Activated naive CD8-positive, alpha-beta T cell treated with anti-CD3 and anti-CD28 coated beads, Interleukin-2, amount 50 U/mL, for 16 hours (primary cell): ENCODE measurements around the gene PPP1R14B.

Experiments
- DNase-seq: peaks from one replicate; pipeline ENCODE4 v3.0.0-alpha.2; 2020; ENCODE audit warnings: low read depth, low spot score

The PPP1R14B gene

DNA sequence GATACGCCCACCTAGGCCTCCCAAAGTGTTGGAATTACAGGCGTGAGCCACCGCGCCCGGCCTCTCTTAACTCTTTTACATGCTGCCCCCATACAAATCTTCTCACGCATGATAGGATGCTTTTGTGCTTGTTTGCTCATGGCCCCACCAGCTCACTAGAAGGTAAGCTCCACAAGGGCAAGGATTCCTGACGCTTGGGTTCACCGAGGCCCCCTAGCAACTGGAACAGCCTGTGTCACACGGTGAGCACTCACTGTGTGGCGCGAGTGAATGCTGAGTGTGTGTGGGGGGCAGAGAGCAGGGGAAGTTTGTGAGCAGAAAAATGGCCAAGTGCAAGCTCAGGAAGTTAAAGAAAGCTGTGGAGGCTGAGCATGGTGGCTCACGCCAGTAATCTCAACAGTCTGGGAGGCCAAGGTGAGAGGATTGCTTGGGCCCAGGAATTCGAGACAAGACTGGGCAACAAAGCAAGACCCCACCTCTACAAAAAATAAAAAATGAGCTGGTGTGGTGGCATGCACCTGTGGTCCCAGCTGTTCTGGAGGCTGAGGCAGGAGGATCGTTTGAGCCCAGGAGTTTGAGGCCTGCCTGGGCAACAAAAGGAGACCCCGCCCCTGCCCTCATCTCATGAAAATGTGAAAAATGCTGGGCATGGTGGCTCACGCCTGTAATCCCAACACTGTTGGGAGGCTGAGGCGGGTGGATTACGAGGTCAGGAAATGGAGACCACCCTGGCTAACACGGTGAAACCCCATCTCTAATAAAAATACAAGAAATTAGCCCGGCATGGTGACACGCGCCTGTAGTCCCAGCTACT is 35.4 kb upstream of the PPP1R14B start:
- DNase-seq = no peak

DNA sequence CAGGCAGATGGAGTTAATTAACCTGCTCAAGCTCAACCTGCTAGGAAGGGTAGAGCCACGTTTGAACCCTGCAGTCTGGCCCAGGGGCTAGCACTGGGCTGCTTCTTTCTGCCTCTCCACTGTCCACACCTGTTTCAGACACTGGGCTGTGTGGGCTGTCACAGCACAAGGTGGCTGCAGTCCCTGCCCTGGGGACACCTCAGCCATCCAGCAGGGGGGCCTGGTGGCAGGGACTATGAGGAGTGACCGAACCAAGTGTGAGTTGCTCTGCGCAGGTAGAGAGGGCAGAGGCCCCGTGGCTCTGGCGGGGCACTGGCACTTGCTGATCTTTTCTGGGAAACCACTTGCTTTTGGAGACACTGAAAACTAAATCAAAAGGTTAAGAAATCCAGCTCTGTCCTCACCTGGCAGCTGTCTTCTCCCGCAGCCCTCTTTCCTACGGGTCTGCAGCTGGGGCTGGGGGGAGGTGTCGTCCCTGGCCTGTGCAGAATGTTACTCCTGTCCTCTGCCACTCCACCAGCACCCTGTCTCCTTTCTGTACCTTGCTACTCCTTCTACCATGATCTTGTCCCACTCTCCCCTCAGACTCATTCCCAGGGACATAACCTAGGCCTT is 31.9 kb upstream of the PPP1R14B start:
- no peak for DNase-seq

DNA sequence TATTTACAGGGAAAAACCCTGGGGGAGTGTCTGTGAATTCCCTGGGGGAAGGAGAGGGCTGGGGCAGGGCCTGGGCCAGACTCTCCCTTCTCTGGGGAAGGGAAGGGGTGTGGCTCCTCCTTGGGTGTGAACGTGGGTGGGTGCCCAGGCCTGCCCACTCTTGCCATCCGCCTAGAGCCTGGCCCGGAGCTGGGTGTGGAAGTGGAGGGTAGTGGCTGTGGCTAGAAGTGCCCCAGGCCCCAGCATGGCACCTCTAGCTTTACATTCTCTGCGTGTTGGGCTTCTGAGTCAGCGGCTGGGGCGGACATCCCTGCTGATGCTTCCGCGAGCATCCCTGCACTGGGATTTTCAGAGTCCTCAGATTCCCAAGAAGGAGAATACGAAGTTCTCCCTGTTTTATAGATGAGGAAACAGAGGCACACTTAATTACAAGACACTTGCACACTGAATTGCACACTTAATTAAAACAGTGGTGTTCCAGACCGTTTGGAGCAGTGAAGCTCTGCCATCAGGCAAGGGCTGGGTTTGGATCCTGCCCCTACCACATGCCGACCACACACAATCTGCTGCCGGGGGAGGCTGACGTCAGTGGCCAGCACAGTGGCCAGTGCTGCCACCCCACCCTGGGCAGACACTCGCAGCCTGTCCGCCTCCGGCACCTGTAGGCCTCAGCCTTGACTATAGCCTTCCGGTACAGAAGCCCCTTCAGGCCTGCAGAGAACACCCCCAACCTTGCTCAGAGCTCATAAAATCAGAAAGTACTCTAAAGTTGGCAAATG is 30.1 kb upstream of the PPP1R14B start:
- no peak for DNase-seq

DNA sequence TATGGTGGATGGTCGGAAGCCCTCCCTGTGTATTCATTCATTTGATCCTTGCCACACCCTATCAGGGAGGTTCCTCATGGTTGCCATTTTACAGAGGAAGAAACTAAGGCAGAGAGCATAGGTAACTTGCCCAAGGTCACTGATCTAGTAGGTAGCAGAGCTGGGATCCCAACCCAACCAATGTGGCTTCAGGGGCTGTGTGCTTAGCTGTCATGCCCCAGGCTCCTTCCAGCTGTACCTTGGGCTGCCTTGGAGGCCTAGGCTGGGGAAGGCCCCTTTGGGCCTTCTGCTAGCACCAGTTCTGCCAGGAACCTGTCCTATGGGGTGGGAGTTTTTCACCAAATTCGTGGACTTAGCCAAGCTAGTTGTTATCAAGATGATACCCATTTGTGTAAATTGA is 29.1 kb upstream of the PPP1R14B start:
- DNase-seq = no peak

DNA sequence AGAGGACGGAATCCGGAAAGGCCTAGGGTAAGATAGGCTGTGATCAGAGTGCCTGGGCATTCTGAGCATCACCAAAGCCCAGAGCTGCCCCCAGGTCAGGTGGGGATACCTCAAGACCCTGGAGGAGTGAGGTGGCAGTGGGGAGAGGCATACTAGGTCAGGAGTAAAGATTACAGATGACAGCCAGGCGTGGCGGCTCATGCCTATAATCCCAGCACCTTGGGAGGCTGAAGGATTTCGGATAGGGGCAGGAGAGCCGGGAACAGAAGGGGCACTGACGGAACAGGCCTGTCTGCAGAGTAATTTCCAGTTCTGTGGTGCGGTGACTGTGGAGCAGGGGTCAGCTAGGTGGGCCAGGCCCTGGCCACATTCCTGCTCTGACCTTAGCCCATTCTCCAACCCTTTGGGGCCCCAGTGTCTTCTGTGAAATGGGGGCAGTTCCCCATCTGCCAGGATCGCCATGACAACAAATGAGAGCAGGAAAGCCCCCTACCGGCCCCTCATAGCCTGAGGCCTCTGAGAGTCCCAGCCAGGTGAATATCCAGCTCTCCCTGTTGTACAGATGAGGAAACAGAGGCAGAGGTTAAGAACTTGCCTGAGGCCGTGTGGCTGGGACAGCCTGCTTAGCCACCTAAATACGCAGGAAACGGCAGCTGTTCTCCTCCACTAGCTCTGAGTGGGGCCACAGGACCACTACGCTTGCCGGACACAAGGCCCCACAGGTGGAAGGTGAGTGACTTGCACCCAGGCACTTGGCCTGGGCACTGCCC is 28.5 kb upstream of the PPP1R14B start:
- DNase-seq = no peak

DNA sequence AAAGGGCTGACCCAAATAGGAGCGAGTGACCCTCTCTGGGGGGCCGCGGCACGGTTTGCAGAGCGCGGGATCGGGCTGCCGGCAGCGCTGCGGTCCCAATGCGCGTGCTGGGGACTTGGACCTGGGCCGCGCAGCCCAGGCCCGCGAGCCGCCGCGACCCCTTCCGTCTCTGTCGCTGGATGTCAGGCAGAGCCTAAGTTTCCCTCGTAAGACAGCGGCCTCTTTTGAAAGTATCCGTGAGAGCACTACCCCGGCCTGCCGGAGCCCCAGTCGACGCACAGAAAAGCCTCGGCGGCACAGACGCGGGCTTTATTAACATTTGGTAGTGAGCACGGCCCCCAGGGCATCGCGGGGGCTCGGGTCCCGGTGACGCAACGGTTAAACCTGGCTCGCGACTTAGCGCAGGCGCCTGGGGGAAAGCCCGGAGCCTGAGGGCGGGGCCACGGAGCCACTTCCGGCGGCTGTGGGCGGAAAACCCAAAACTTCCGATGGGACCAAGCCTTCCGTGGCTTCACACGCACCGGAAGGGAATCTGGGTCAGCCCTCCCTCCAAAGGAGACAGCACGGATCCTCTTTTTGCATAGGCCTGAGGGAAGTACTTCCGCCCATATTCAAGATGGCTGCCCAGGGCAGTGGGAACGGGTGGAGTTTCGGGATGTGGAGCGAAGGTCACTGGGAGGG is 22.9 kb upstream of the PPP1R14B start:
- peak; percentile 95 for DNase-seq

DNA sequence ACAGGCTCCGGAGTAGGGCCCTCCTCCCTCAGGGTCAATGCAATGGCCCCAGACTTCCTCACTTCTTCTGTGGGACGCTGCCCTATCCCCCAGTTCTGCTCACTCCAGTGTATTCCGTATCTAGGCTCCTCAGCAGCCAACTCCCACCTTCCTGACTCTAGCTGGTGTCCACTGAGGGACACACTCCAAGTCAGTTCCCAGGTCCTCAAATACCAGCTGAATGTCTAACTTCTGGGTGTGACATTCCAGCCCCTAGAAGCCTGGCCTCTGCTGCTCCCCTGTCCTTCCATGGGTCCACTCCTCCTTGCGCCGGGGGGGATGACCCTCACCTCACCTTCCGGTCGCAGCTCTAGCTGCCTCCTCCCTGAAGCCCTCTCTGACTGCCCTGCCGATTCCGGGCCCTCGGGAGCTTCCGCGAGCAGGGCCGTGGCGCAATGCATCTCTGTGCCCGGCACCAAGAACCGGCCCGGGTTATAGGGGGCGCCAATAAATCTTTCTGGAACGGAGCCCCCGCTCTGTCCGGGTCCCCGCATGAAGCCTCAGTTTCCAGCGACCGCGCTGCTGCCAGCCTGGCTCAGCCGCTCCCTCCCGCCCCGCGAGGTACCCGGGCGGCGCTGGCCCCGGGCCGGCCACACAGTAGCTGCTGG is 22.3 kb upstream of the PPP1R14B start:
- no peak for DNase-seq

DNA sequence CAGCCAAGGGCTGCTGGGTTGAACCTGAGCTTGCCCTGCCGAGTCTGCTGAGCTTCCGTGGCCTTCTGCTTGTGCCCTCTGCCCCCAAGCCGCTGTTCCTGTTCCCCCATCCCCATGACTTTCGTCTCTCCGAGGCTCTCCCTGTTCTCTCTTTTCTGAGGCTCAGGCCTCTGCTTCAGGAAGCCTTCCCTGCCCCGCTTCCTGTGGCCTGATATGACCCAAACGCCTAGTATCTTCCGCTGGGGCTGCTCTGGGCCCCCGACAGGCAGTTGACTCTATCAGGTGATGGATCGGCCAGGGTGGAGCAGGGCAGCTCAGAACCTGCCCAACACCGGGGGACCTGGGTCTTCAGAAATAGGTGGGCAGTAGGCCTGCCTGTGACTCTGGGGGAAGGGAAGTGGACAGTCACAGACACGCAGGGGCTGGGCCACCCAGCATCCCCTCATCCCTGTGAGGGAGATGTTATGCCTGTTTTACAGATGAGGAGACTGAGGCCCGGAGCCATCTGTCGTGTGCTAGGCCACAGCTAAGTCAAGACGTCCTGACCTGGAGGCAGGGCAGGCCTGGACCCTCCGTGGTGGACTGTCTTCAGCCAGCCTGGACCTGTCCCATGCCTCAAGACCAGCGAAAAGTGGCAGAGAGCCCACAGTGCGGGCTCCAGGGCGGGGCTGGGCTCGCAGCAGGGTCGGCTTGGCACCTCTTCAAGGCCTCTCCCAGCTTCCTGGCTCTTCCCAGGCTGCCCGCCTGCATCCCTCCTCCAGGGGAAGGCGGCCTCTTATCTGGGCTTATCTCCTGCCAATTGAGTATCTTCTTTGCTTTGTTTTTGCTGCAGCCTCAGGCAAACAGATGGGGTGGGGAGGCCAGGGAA is 21.5 kb upstream of the PPP1R14B start:
- DNase-seq = no peak

DNA sequence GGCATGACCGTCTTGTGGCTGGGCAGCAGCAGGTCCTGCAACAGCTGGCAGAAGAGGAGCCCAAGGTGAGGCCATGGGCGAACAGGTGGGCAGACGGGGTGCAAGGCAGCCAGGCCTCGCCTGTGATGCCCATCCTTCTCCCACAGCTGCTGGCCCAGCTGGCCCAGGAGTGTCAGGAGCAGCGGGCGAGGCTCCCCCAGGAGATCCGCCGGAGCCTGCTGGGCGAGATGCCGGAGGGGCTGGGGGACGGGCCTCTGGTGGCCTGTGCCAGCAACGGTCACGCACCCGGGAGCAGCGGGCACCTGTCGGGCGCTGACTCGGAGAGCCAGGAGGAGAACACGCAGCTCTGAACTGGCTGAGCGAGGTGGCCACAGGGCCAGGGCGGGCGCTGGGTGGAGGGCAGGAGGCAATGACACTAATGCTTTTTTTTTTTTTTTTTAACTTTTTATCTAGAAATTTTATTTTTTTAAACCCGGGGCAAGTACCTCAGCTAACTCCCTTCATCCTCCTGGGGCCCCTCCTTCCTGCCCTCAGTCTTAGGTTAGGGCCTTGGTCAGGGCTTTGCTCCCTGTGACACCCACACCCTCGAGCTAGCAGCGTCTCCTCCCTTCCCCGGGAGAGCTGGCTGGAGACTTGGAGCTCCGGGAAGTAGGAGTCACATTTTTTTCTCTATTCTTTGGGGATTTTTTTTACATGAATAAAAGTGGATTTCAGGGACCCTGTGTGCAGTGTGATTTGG is 20.6 kb upstream of the PPP1R14B start:
- DNase-seq = no peak

DNA sequence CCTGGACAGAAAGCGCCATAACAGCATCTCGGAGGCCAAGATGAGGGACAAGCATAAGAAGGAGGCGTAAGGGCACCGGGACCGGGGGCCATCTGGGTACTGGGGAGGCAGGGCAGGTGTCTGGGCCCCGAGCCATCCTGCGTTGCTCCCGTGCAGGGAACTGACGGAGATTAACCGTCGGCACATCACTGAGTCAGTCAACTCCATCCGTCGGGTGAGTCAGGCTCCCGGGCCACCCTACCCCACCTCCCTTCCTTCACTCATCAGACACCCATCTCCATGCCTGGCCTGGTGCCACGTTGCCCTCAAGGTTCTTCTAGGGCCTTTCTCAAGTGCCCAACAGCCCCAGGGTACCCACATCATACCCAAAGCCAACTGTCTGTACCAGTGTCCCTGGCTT is 19.6 kb upstream of the PPP1R14B start:
- DNase-seq = no peak

DNA sequence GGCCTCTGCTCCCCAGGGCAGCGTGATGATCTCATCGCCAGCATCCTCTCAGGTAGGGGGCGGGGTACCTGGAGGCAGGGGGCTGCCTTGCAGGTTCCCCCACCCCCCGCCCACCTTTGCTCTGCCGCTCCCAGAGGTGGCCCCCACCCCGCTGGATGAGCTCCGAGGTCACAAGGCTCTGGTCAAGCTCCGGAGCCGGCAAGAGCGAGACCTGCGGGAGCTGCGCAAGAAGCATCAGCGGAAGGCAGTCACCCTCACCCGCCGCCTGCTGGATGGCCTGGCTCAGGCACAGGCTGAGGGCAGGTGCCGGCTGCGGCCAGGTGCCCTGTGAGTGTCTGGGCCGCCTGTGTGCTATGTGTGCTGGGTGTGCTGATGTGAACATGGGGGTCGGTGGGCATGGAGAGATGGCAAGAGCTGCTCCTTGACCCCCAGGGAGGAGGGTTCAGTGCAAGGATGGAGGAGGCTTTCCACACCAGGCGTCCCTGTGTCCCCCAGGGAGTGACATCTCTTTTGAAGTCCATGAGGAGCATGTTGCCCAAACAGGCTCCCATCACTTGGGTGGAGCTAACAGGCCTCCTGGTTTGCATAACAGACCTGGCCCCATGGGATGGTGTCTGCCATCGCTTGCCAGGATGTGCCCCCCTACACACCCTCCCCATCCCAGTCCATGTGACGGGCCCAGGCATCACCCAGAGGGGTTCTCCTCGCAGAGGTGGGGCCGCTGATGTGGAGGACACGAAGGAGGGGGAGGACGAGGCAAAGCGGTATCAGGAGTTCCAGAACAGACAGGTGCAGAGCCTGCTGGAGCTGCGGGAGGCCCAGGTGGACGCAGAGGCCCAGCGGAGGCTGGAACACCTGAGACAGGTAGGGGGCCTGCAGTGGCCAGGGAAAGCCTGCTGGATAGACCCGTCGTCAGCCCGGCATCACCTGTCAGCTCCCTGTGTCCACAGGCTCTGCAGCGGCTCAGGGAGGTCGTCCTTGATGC is 18.7 kb upstream of the PPP1R14B start:
- DNase-seq = no peak

DNA sequence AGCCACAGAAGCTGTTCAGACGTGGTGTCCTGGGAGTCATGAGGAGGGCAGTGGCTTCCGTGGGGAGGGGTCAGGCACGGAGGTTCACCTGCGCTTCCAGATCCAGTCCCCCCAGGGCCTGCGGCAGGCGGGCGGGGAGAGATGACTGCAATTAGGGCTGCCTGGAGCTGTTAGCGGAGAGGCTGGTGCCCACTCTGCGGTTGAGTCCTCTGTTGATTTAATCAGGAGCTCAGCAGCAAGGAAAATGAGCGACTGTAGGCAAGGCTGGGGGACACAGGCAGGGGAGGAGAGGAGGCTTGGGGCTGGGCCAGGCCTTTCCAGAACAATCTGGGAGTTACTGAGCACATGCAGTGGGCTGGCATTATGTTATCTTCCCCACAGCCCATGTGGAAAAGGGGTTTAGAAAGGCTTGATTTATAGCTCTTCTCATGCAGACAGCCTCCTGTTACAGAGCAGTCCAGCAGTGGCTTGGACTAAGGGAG is 17.7 kb upstream of the PPP1R14B start:
- DNase-seq = no peak

DNA sequence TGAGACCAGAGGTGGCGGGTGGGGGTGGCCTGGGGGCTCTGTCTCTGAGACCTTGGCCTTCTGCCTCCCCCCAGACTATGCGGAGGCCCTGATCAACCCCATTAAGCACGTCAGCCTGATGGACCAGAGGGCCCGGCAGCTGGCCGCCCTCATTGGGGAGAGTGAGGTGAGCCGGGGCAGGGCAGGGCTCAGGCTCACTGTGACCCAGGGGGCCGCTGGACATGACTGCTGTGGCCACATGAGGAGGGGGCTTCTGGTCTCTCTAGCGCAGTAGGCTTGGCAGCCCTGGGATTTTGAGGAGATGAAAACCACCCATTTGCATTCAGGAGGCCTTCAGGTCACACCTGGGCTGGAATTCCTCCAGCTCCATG is 17.2 kb upstream of the PPP1R14B start:
- no peak for DNase-seq

DNA sequence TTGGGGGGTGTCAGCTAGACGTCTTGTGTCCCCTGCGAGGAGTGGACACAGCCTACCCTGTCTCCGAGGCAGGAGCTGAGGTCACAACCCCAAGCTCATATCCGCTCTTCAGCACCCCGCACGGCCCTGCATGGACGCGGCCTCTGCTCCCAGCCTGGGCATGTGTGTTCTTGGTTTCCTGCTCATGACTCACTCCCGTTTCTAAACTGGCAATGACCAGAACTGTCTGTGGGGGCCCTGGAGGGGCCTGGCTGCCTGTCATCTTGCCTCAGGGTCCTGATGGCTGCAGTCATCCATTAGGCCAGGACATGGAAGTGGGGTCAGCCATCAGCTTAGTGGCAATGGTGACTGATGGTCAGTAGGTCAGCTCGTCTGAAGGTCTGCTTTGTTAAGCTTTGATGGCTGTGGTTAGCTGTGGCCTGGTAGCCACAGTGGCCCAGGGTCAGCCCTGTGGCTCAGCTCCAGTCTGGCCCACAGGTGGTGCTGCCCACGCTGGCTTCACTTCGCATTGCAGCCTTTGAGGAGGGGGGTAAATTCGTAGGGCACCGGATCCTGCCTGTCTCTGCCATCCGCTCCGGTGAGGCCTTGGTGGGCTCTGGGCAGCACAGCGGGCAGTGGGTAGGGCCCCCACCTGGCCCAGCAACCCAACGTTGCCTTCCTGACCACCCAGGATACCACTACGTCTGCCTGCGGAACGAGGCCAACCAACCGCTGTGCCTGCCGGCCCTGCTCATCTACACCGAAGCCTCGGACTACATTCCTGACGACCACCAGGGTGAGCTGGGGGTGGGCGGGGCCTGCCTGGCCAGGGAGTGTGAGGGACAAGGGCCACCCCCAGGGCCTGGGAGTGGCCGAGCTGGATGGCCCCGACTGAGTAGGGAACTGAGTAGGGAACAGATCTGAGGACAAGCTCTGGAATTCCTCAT is 16.5 kb upstream of the PPP1R14B start:
- DNase-seq = no peak

DNA sequence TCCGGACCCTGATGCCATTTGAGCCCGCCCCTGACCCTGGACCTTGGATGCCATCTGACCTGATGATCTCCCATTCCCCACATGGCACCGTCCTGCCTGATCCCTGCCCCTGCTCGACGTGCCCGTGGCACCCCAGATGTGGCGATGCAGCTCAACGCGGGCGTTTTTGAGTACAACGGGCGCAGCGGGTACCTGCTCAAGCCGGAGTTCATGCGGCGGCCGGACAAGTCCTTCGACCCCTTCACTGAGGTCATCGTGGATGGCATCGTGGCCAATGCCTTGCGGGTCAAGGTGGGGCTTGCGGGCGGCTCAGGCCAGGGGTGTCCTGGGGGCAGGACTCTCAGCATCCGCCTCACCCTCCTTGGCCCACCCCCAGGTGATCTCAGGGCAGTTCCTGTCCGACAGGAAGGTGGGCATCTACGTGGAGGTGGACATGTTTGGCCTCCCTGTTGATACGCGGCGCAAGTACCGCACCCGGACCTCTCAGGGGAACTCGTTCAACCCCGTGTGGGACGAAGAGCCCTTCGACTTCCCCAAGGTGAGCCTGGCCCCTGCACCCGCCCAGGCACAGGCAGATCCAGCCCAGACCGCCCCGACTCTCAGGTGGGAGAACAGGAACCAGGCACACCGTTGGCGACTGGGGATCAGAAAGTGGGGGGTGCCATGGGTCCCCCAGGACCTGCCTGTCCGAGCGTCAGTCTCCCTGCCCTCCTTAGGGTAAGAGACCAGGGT is 15.7 kb upstream of the PPP1R14B start:
- no peak for DNase-seq

DNA sequence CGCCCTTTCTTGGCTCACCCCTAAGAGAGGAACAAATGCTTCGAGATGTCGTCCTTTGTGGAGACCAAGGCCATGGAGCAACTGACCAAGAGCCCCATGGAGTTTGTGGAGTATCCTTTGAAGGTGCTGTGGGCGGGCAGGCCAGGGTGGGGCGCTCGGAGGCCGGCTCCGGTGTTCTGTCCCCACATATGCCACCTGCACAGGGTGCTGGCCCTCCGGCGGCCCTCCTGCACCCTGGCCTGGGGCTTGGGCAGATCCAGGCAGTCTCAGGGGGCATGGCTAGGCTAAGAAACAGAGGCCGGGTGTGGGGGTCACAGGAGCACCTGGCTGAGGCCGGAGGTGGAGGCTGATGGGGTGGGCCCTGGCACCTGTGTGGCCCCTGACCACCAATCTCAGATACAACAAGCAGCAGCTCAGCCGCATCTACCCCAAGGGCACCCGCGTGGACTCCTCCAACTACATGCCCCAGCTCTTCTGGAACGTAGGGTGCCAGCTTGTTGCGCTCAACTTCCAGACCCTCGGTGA is 14.9 kb upstream of the PPP1R14B start:
- no peak for DNase-seq
